Mammary epithelial cell (primary cell): ENCODE results near the gene MFSD2B.

ENCODE experiments used
- EZH2 ChIP-seq: IDR thresholded peaks from 2 replicates; pipeline ENCODE4 v1.6.1; 2012; ENCODE audit warnings: low read length, inconsistent platforms, borderline replicate concordance
- TF ChIP-seq, protein P1 (sequence below), 2 donors: IDR thresholded peaks in 1 of 2; conservative IDR thresholded peaks in 1 of 2; 2 replicates each; pipeline ENCODE4 v1.5.1; 2011 to 2012; ENCODE audit warnings: inconsistent platforms in 2 of 2, low read length in 2 of 2, mild to moderate bottlenecking in 2 of 2, control low read depth in 1 of 2, low read depth in 1 of 2; ENCODE audit not compliant: insufficient read depth in 1 of 2; ENCODE audit errors: extremely low read depth in 1 of 2

DNA sequence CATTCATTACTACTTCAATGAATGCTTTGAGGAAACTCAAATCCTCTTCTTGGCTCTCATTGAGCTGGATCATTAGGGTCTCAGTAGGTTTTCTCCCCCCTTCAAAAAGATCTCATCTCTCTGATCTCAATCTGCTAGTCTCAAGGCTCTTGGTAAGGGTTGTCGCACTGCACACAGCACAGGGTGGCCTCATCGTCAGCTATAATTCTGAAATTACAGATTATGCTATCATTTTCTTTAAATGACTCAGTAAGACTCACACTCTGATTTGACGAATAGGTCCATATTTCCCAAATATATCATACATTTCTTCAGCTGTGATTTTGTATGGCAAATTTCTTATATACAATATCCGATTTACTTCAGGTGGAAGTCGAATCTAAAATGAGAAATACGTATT lies 63.9 kb downstream of the MFSD2B start:
- TF ChIP-seq, protein P1, sequence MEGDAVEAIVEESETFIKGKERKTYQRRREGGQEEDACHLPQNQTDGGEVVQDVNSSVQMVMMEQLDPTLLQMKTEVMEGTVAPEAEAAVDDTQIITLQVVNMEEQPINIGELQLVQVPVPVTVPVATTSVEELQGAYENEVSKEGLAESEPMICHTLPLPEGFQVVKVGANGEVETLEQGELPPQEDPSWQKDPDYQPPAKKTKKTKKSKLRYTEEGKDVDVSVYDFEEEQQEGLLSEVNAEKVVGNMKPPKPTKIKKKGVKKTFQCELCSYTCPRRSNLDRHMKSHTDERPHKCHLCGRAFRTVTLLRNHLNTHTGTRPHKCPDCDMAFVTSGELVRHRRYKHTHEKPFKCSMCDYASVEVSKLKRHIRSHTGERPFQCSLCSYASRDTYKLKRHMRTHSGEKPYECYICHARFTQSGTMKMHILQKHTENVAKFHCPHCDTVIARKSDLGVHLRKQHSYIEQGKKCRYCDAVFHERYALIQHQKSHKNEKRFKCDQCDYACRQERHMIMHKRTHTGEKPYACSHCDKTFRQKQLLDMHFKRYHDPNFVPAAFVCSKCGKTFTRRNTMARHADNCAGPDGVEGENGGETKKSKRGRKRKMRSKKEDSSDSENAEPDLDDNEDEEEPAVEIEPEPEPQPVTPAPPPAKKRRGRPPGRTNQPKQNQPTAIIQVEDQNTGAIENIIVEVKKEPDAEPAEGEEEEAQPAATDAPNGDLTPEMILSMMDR (conservative IDR thresholded peaks at IDR 0.05 in 1 of 2, IDR thresholded peaks at IDR 0.05 in 1 of 2; ENCODE audit: extremely low read depth in 1 of 2, insufficient read depth in 1 of 2, low read depth in 1 of 2, low read length in 2 of 2), result no peak
- TF ChIP-seq EZH2, result no peak
